Caco-2 (cell line): ENCODE results near the gene GMPPB. TPM values are rescaled to one million over a fixed set of nuclear protein-coding genes. Genes with fewer than 3 reads are reported as not detected.

Experiments
- BruUV-seq: library from RNA; stranded (reverse); fragments of 400-500 nt; replicated peaks from 2 replicates; lab custom pipeline; 2021; lab: Mats Ljungman, UMichigan
- CTCF ChIA-PET: fragments of 300-600 bp; sonication (Branson Sonifier 250); formaldehyde crosslinking; loops from one replicate; lab custom pipeline; 2022; ENCODE audit warnings: antibody characterized with exemption; lab: Charles Lee
- POLR2A ChIA-PET: fragments of 300-600 bp; sonication (Branson Sonifier 250); formaldehyde crosslinking; loops from one replicate; lab custom pipeline; 2022; ENCODE audit warnings: antibody characterized with exemption; lab: Charles Lee
- DNase-seq, 2 experiments: peaks; one replicate each; pipeline versions ENCODE4 v3.0.0 to v3.0.0-alpha.2; 2020 to 2022
- H3K27me3 ChIP-seq: replicated peaks from 2 replicates; pipeline ENCODE4 v1.6.0; 2011; ENCODE audit warnings: low read length; ENCODE audit not compliant: control insufficient read depth, insufficient read depth
- H3K36me3 ChIP-seq: 2 replicates; pipeline ENCODE4 v1.5.1; 2011; ENCODE audit warnings: low read length; ENCODE audit not compliant: control insufficient read depth, insufficient read depth
- H3K4me1 ChIP-seq: fragments of 250-450 bp; sonication (Bioruptor Pico); 2 replicates; pipeline ENCODE4 v1.5.1; 2020; ENCODE audit warnings: mild to moderate bottlenecking
- H3K4me3 ChIP-seq: 2 replicates; pipeline ENCODE4 v1.5.1; 2011; ENCODE audit warnings: low read depth, mild to moderate bottlenecking, control low read depth, low read length
- H3K9me3 ChIP-seq: fragments of 250-450 bp; sonication (Bioruptor Pico); 2 replicates; pipeline ENCODE4 v1.5.1; 2020; ENCODE audit warnings: mild to moderate bottlenecking, moderate library complexity
- H3K27ac Mint-ChIP-seq: one replicate; pipeline ENCODE4 v1.8.0; 2022; ENCODE audit warnings: mixed read lengths; ENCODE audit not compliant: unreplicated experiment
- H3K27me3 Mint-ChIP-seq: one replicate; pipeline ENCODE4 v1.8.0; 2022; ENCODE audit warnings: mixed read lengths; ENCODE audit not compliant: insufficient read depth, unreplicated experiment
- H3K36me3 Mint-ChIP-seq: one replicate; pipeline ENCODE4 v1.8.0; 2022; ENCODE audit warnings: mild to moderate bottlenecking, mixed read lengths; ENCODE audit not compliant: insufficient read depth, unreplicated experiment
- H3K4me1 Mint-ChIP-seq: one replicate; pipeline ENCODE4 v1.8.0; 2022; ENCODE audit warnings: low read depth, mixed read lengths; ENCODE audit not compliant: unreplicated experiment
- H3K4me3 Mint-ChIP-seq: one replicate; pipeline ENCODE4 v1.8.0; 2022; ENCODE audit warnings: mild to moderate bottlenecking, moderate library complexity, mixed read lengths; ENCODE audit not compliant: unreplicated experiment
- H3K9me3 Mint-ChIP-seq: one replicate; pipeline ENCODE4 v1.8.0; 2022; ENCODE audit warnings: mixed read lengths; ENCODE audit not compliant: unreplicated experiment
- intact Hi-C: fragments of 100-400 bp; cut with micrococcal nuclease; formaldehyde crosslinking; loops from one replicate; pipeline ENCODE4 v1.10.0; 2022; ENCODE audit not compliant: unreplicated experiment
- total RNA-seq: library from RNA; stranded (reverse); gene quantifications from 2 replicates; pipeline ENCODE4 v1.2.3, GENCODE V29; 2022
- TF ChIP-seq, protein P1 (sequence below), 2 experiments: fragments of 200-600 bp in 1 of 2; IDR thresholded peaks; 1 replicate in 1 of 2; 2 replicates in 1 of 2; pipeline versions ENCODE4 v1.5.1 to v1.8.0; 2011 to 2022; ENCODE audit warnings: antibody characterized with exemption in 1 of 2, control low read depth in 1 of 2, inconsistent platforms in 1 of 2, low read depth in 1 of 2, low read length in 1 of 2, mild to moderate bottlenecking in 1 of 2, moderate library complexity in 1 of 2; ENCODE audit not compliant: insufficient read depth in 1 of 2, severe bottlenecking in 1 of 2, unreplicated experiment in 1 of 2

Gene GMPPB
- total RNA-seq, 1 experiment from 2014 or later: 26.5 TPM

DNA sequence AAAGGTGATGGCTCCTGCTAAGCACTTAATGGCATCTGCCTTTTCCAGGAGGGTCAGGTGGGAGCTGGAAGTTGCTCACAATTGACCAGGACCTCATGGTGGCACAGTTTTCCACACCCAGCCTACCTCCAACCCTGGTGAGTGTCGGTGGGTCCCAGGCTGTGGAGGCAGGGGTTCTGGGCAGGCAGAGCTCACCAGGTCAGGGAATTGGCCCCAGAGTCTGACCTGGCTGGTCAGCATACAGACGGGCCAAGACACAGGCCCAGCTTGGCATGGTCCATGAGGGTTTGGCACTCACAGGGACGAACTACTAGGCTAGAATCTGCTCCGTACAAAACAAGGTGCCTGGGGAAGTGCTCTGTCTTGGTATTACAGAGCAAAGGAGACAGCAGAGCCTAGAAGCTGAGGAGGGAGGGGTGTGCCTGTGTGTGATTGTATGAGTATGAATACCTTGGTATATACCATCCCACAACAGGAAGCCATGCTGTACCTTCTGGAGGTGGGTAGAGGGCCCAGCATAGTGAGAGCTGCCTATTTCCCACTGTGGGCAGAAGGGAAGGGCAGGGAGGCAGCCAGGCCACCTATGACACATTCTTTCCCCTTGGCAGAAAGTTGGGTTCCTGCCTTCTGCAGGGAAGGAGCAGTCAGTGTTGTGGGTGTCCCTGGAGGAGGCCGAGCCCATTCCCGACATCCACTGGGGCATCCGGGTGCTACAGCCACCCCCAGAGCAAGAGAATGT lies 43.1 kb downstream of the GMPPB start:
- TF ChIP-seq, protein P1, sequence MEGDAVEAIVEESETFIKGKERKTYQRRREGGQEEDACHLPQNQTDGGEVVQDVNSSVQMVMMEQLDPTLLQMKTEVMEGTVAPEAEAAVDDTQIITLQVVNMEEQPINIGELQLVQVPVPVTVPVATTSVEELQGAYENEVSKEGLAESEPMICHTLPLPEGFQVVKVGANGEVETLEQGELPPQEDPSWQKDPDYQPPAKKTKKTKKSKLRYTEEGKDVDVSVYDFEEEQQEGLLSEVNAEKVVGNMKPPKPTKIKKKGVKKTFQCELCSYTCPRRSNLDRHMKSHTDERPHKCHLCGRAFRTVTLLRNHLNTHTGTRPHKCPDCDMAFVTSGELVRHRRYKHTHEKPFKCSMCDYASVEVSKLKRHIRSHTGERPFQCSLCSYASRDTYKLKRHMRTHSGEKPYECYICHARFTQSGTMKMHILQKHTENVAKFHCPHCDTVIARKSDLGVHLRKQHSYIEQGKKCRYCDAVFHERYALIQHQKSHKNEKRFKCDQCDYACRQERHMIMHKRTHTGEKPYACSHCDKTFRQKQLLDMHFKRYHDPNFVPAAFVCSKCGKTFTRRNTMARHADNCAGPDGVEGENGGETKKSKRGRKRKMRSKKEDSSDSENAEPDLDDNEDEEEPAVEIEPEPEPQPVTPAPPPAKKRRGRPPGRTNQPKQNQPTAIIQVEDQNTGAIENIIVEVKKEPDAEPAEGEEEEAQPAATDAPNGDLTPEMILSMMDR (IDR thresholded peaks at IDR 0.05; ENCODE audit: insufficient read depth in 1 of 2, low read depth in 1 of 2, low read length in 1 of 2, severe bottlenecking in 1 of 2, unreplicated experiment in 1 of 2): no peak
- Mint-ChIP-seq H3K4me1 (no peaks in the 10 kb centered on the region), H3K27ac (no peak overlapping the region), H3K9me3 (no peaks in the 10 kb centered on the region), H3K27me3 (no peaks in the 10 kb centered on the region), H3K36me3 (peaks cover 59% of the 10 kb centered on the region), H3K4me3 (no peak overlapping the region)
- peaks cover 7% of the 10 kb centered on the region for H3K36me3 ChIP-seq
- no peaks in the 10 kb centered on the region for H3K9me3 ChIP-seq
- no peak overlapping the region for H3K4me3 ChIP-seq
- ChIA-PET POLR2A (no interaction called here), CTCF (no interaction called here)
- intact Hi-C loops: no loop called here
- DNase-seq: no peak
- H3K4me1 ChIP-seq: no peaks in the 10 kb centered on the region
- no peaks in the 10 kb centered on the region for H3K27me3 ChIP-seq
- BruUV-seq: no TSS peak

DNA sequence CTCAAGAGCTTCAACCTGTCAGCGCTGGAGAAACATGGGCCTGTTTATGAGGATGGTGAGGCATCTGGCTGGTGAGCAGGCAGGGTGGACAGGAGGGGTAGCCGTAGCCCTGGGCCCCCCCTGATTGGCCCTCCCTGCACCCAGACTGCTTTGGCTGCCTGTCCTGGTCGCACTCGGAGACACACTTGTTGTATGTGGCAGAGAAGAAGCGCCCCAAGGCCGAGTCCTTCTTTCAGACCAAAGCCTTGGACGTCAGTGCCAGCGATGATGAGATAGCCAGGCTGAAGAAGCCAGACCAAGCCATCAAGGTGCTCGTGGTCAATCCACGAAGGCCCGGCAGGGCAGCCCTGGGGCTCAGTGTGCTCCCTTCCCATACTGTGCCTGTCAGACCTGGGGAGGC lies 47.8 kb downstream of the GMPPB start:
- Mint-ChIP-seq H3K9me3 (no peaks in the 10 kb centered on the region), H3K4me1 (peaks cover 7% of the 10 kb centered on the region), H3K4me3 (no peak overlapping the region), H3K27me3 (no peaks in the 10 kb centered on the region), H3K27ac (no peak overlapping the region), H3K36me3 (peaks cover 46% of the 10 kb centered on the region)
- no peaks in the 10 kb centered on the region for H3K27me3 ChIP-seq
- H3K4me1 ChIP-seq: 0 out of 2 replicates have a peak, but pooled peaks cover 4% of the 10 kb centered on the region
- H3K36me3 ChIP-seq: peaks cover 6% of the 10 kb centered on the region
- no peaks in the 10 kb centered on the region for H3K9me3 ChIP-seq
- TF ChIP-seq, protein P1 (IDR thresholded peaks at IDR 0.05; ENCODE audit: insufficient read depth in 1 of 2, low read depth in 1 of 2, low read length in 1 of 2, severe bottlenecking in 1 of 2, unreplicated experiment in 1 of 2): no peak
- H3K4me3 ChIP-seq: no peak overlapping the region
- TSS peak; percentile 48 for BruUV-seq
- no peak for DNase-seq
- POLR2A ChIA-PET: interaction anchor here (0.6 kb wide), 1 partner anchor 17 kb away, joined by 5 read pairs; no protein-coding TSS in a partner anchor
- CTCF ChIA-PET: no interaction called here
- intact Hi-C loops: no loop called here

DNA sequence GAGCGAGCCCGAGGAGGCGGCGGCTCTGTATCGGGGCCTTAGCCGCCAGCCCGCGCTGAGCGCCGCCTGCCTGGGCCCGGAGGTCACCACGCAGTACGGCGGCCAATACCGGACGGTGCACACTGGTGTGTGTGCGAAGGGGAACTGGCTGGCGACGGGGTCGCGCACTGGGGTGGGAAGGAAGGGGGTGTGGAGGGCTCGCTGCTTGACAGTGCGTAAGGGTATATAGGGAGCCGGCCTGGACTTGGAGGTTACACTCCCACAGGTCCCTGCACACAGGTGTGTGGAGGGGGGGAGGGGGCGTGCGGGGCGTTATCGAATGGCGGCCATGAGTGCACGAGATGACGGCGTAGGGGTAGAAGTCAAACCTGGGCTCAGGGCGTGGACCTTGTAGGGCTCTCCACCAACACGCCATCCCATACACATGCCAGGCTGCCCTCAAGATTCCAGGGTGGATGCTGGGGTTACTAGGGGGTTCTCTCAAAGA lies 49.2 kb downstream of the GMPPB start:
- POLR2A ChIA-PET: no interaction called here
- no TSS peak for BruUV-seq
- H3K36me3 Mint-ChIP-seq: peaks cover 46% of the 10 kb centered on the region

More for the DNA sequence above, 49.2 kb downstream of the GMPPB start:
- Histone ChIP-seq H3K9me3 (no peaks in the 10 kb centered on the region), H3K27me3 (no peaks in the 10 kb centered on the region), H3K4me1 (0 out of 2 replicates have a peak, but pooled peaks cover 4% of the 10 kb centered on the region), H3K36me3 (peaks cover 6% of the 10 kb centered on the region), H3K4me3 (peak overlapping the region; percentile 75)
- Mint-ChIP-seq H3K27me3 (no peaks in the 10 kb centered on the region), H3K27ac (peak overlapping the region; percentile 96), H3K9me3 (no peaks in the 10 kb centered on the region), H3K4me1 (peaks cover 7% of the 10 kb centered on the region), H3K4me3 (peak overlapping the region; percentile 93)
- DNase-seq: peak in 1 of 2 experiments; percentile 57
- CTCF ChIA-PET: no interaction called here
- intact Hi-C loops: loop anchor here (1.0 to 5.0 kb wide), 2 partner anchors 87 to 334 kb away; partner anchors contain the start of gene USP4
- TF ChIP-seq, protein P1 (IDR thresholded peaks at IDR 0.05; ENCODE audit: insufficient read depth in 1 of 2, low read depth in 1 of 2, low read length in 1 of 2, severe bottlenecking in 1 of 2, unreplicated experiment in 1 of 2): no peak
